ENCODE results near the gene HSPA1L. TPM values are rescaled to one million over a fixed set of nuclear protein-coding genes. Genes with fewer than 3 reads are reported as not detected.

Gene HSPA1L
- total RNA-seq, 4 donors from 2014 or later, result 0.48 to 3.0 (median 1.9) TPM

- no peak for TF ChIP-seq CTCF (IDR thresholded peaks at IDR 0.05)
- DNase-seq (ENCODE audit: low spot score), result no peak
- no peak for ATAC-seq (ENCODE audit: low FRiP score)
Observed at GRCh38 chr6:31836047-31836473, 21.0 kb upstream of the HSPA1L start.

- ATAC-seq (ENCODE audit: low FRiP score), result peak; percentile 59
- no peak for DNase-seq (ENCODE audit: low spot score)
- no peak for TF ChIP-seq CTCF (IDR thresholded peaks at IDR 0.05)
Observed at GRCh38 chr6:31834367-31835250, 19.5 kb upstream of the HSPA1L start.

- TF ChIP-seq CTCF (IDR thresholded peaks at IDR 0.05), result no peak
- ATAC-seq (ENCODE audit: low FRiP score), result no peak
- DNase-seq (ENCODE audit: low spot score), result no peak
Observed at GRCh38 chr6:31831350-31832215, 16.5 kb upstream of the HSPA1L start.

- DNase-seq (ENCODE audit: low spot score), result no peak
- TF ChIP-seq CTCF (IDR thresholded peaks at IDR 0.05), result no peak
- ATAC-seq (ENCODE audit: low FRiP score), result no peak
Observed at GRCh38 chr6:31830886-31831335, 15.8 kb upstream of the HSPA1L start.

GRCh38 chr6:31829633-31830283 is 14.7 kb upstream of the HSPA1L start:
- DNase-seq (ENCODE audit: low spot score) (no peak), ATAC-seq (ENCODE audit: low FRiP score) (no peak)
- no peak for TF ChIP-seq CTCF (IDR thresholded peaks at IDR 0.05)

- ATAC-seq (ENCODE audit: low FRiP score) (peak; percentile 80), DNase-seq (ENCODE audit: low spot score) (peak; percentile 95)
- no peak for TF ChIP-seq CTCF (IDR thresholded peaks at IDR 0.05)
Observed at GRCh38 chr6:31827286-31828079, 12.4 kb upstream of the HSPA1L start, which contains the start of gene HSPA1B. Gene HSPA1B, plus strand, starts transcription at chr6:31827738. Its CDS starts 213 bp downstream, at chr6:31827951.
